ENCODE measurements around the gene S100B.

DNA sequence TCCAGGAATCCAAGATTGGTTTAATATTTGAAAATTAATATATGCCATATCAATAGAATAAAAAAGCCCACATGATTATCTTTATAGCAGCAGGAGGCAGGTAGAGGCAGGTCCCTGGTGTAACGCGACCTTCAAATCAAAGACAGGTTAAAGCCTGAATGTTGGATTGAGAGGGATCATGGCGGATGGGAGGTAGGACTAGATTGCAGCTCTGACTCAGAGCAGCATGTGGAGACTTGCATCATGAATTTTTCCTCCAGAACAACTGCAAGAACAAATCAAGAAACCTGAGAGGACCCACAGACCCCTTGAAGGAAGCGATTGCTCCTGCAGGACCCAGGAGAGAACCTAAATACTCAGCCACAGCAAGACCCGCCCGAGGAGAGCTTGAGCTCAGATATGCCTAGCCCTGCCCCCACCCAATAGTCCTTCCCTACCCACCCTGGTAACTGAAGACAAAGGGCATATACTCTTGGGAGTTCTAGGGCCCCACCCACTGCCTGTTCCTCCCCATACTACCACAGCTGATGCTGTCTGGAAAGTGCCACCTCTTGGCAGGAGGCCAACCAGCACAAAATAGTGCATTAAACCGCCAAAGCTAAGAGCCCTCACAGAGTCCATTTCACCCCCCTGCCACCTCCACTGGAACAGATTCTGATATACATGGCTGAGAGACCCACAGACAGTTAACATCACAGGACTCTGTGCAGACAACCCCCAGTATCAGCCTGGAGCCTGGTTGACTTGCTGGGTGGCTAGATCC is 19.5 kb downstream of the S100B start:
- TF ChIP-seq CTCF (IDR thresholded peaks at IDR 0.05 in 4 of 5, conservative IDR thresholded peaks at IDR 0.05 in 1 of 5): no peak
- no peak for TF ChIP-seq POLR2A (IDR thresholded peaks at IDR 0.05)

All from gastrocnemius medialis (tissue), 4 donors.